DMS53 (cell line): Measurements from ENCODE around the gene BLTP3A.
A peak's percentile ranks its signal among the peaks of the same experiment; 100 is the strongest.
"Not testable (repeated sequence)": the region's sequence is repeated elsewhere in the genome, so short reads cannot be mapped to it uniquely, and the experiment has no call there.

ENCODE experiments used
- DNase-seq: peaks from one replicate; lab custom pipeline; 2025; lab: John Stamatoyannopoulos, UW

BLTP3A gene

GRCh38 chr6:34792605-34793500 is 970 bp downstream of the BLTP3A start:
- peak; percentile 50 for DNase-seq

- DNase-seq, result no peak
Observed at GRCh38 chr6:34793877-34794276, 2.0 kb downstream of the BLTP3A start.

GRCh38 chr6:34795836-34796425 is 4.0 kb downstream of the BLTP3A start:
- DNase-seq, result no peak

- no peak for DNase-seq
Observed at GRCh38 chr6:34798057-34798456, 6.2 kb downstream of the BLTP3A start.

GRCh38 chr6:34799547-34799946 is 7.7 kb downstream of the BLTP3A start:
- DNase-seq, result no peak

GRCh38 chr6:34804543-34804942 is 12.7 kb downstream of the BLTP3A start:
- peak; percentile 35 for DNase-seq

GRCh38 chr6:34805074-34805473 is 13.2 kb downstream of the BLTP3A start:
- DNase-seq, result peak; percentile 80

- DNase-seq, result no peak
Observed at GRCh38 chr6:34806738-34807453, 15.0 kb downstream of the BLTP3A start.

GRCh38 chr6:34808473-34808872 is 16.6 kb downstream of the BLTP3A start:
- DNase-seq, result not testable (repeated sequence)

- DNase-seq, result not testable (repeated sequence)
Observed at GRCh38 chr6:34809419-34809818, 17.5 kb downstream of the BLTP3A start.

GRCh38 chr6:34810017-34810882 is 18.4 kb downstream of the BLTP3A start:
- peak; percentile 40 for DNase-seq

GRCh38 chr6:34810936-34811632 is 19.2 kb downstream of the BLTP3A start:
- peak; percentile 69 for DNase-seq

- no peak for DNase-seq
Observed at GRCh38 chr6:34813028-34813713, 21.3 kb downstream of the BLTP3A start.

- no peak for DNase-seq
Observed at GRCh38 chr6:34816635-34817301, 24.9 kb downstream of the BLTP3A start.

GRCh38 chr6:34817446-34817845 is 25.6 kb downstream of the BLTP3A start:
- no peak for DNase-seq

- DNase-seq, result not testable (repeated sequence)
Observed at GRCh38 chr6:34818872-34819570, 27.1 kb downstream of the BLTP3A start.

- DNase-seq, result no peak
Observed at GRCh38 chr6:34819571-34820480, 27.9 kb downstream of the BLTP3A start.

- DNase-seq, result no peak
Observed at GRCh38 chr6:34829137-34829536, 37.3 kb downstream of the BLTP3A start.
